NB4 (cell line): ENCODE results near the gene E2F7.
"Not testable (repeated sequence)": the region's sequence is repeated elsewhere in the genome, so short reads cannot be mapped to it uniquely, and the experiment has no call there.

Experiments
- DNase-seq: peaks from one replicate; pipeline ENCODE4 v3.0.0; 2010; ENCODE audit warnings: low read depth
- H3K4me3 ChIP-seq: one replicate; pipeline ENCODE4 v1.5.1; 2011; ENCODE audit warnings: mild to moderate bottlenecking, low read depth, low read length, moderate library complexity
- MYC ChIP-seq: IDR thresholded peaks from 2 replicates; pipeline ENCODE4 v1.6.1; 2011; ENCODE audit warnings: low read depth, low read length
- POLR2A ChIP-seq: IDR thresholded peaks from 2 replicates; pipeline ENCODE4 v1.6.1; 2011; ENCODE audit warnings: mild to moderate bottlenecking; ENCODE audit not compliant: insufficient read length; ENCODE audit errors: extremely low read depth
- TF ChIP-seq, protein P1 (sequence below): IDR thresholded peaks from one replicate; pipeline ENCODE4 v1.5.1; 2012; ENCODE audit warnings: low read depth, low read length
- TF ChIP-seq, protein P2 (sequence below): IDR thresholded peaks from 2 replicates; pipeline ENCODE4 v1.6.1; 2011; ENCODE audit warnings: low read depth, low read length

Gene E2F7

DNA sequence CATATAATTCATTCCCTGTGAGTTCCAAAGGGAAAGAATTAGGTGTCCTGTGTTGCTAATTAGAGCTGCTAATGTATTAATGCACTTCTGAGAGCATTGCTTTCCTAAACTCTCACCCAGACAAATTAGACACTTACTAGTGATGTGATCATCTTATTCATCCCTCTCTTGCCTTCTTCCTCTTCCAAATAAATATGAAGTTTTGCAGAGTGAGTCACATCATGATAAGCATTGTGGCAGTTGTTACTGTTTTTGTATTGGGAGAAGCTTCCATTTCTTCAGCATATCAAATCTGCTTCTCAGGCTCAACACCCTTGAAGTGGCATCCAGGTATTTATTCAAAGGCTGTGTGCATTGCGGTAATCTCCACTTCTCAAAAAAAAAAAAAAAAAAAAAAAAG lies 37.3 kb upstream of the E2F7 start:
- DNase-seq, result no peak
- no peak overlapping the region for H3K4me3 ChIP-seq
- no peak for TF ChIP-seq MYC
- TF ChIP-seq, protein P1, sequence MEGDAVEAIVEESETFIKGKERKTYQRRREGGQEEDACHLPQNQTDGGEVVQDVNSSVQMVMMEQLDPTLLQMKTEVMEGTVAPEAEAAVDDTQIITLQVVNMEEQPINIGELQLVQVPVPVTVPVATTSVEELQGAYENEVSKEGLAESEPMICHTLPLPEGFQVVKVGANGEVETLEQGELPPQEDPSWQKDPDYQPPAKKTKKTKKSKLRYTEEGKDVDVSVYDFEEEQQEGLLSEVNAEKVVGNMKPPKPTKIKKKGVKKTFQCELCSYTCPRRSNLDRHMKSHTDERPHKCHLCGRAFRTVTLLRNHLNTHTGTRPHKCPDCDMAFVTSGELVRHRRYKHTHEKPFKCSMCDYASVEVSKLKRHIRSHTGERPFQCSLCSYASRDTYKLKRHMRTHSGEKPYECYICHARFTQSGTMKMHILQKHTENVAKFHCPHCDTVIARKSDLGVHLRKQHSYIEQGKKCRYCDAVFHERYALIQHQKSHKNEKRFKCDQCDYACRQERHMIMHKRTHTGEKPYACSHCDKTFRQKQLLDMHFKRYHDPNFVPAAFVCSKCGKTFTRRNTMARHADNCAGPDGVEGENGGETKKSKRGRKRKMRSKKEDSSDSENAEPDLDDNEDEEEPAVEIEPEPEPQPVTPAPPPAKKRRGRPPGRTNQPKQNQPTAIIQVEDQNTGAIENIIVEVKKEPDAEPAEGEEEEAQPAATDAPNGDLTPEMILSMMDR, result no peak
- no peak for TF ChIP-seq POLR2A
- TF ChIP-seq, protein P2, sequence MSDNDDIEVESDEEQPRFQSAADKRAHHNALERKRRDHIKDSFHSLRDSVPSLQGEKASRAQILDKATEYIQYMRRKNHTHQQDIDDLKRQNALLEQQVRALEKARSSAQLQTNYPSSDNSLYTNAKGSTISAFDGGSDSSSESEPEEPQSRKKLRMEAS, result no peak

DNA sequence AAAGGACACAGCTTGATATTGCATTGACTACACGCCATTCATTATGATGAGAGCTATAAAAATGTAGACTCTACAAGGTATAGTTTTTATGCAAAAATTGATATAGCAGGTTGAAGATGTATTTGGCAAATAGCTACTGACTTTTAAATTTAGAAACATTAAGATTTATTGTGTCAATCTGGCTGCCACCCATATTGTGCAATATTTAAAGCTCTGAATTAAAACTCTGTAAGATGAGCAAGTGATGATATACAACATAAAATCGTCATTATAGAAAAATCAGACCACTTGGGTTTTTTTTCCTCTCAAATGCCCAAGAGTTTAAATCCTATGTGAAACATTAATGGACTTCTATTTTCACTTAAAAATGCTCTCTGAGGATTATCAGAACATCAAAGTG lies 36.8 kb upstream of the E2F7 start:
- TF ChIP-seq, protein P2, result no peak
- TF ChIP-seq MYC (no peak), POLR2A (no peak)
- TF ChIP-seq, protein P1, result no peak
- no peak overlapping the region for H3K4me3 ChIP-seq

DNA sequence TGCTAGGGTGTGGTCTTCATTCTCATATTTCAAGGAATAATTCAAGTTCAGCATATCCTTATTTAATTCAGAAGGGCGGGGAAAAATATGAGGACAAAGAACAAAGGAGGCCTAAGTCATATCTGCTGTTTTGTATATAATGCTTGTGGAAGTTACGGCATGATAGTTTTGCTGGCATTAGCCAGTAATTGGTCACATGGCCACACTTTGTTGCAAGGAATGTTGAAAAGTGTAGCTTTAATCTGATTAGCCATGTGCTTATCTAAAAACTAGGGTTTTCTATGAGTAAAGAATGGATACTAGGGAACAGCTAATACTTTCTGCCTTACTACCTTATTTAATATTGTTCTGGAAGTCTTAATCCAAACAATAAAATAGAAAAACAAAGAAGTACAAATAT lies 34.4 kb upstream of the E2F7 start:
- DNase-seq, result no peak
- TF ChIP-seq, protein P2, result no peak
- TF ChIP-seq, protein P1, result no peak
- TF ChIP-seq MYC, result no peak
- no peak for TF ChIP-seq POLR2A

More for the DNA sequence above, 36.8 kb upstream of the E2F7 start:
- no peak for DNase-seq

DNA sequence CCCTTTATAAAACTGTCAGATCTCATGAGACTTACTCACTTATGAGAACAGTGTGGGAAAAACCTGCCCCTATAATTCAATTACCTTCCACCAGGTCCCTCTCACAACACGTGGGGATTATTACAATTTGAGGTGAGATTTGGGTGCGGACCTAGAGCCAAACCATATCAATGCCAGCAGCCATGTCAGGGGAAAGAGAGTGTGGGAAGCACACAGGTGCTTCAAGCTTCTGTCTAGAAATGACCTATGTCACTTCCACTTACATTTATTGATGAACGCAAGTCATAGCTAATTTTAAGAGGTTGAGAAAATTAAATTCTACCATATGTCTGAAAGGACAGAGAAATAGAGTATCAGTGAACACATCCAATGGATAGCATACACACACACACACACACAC lies 32.5 kb upstream of the E2F7 start:
- DNase-seq, result no peak
- TF ChIP-seq POLR2A (no peak), MYC (no peak)
- TF ChIP-seq, protein P2, result no peak
- TF ChIP-seq, protein P1, result no peak

More for the DNA sequence above, 34.4 kb upstream of the E2F7 start:
- no peak overlapping the region for H3K4me3 ChIP-seq

DNA sequence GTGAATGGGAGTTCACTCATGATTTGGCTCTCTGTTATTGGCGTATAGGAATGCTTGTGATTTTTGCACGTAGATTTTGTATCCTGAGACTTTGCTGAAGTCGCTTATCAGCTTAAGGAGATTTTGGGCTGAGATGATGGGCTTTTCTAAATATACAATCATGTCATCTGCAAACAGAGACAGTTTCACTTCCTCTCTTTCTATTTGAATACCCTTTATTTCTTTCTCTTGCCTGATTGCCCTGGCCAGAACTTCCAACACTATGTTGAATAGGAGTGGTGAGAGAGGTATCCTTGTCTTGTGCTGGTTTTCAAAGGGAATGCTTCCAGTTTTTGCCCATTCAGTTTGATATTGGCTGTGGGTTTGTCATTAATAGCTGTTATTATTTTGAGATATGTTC lies 26.9 kb upstream of the E2F7 start:
- DNase-seq, H3K4me3 ChIP-seq: not testable (repeated sequence)

More for the DNA sequence above, 32.5 kb upstream of the E2F7 start:
- H3K4me3 ChIP-seq, result no peak overlapping the region

DNA sequence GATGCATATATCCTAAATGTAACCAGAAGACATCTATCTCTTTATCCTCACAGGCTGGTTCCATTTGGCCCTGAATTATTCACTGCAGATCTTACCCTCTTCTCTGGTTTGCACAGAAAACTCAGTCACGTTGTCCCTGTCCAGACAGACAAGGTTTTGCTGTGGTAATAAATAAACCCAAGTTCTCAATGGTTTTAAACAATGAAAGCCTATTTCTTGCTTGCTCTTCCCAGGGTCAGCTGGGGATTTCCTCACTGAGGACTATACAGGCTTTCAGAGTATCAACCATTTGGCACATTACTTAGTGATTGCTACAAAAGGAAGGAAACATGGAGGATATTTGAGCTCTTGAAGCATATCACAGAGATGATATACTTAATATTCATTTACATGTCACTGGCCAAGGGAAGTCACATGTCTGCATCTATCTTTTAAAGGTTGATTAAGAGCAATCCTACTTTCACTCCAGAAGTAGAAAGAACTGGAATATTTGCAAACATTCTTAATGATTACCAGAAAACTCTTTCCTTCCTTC lies 24.4 kb upstream of the E2F7 start:
- H3K4me3 ChIP-seq, result no peak overlapping the region
- DNase-seq, result no peak
- TF ChIP-seq, protein P1, result no peak
- TF ChIP-seq, protein P2, result no peak
- TF ChIP-seq POLR2A (no peak), MYC (no peak)
